Measurements from ENCODE around the gene WAPL. TPM values are rescaled to one million over a fixed set of nuclear protein-coding genes. Genes with fewer than 3 reads are reported as not detected.
A peak's percentile ranks its signal among the peaks of the same experiment; 100 is the strongest.

WAPL gene
- total RNA-seq, 6 experiments from 2014 or later, result 30.7 to 37.1 (median 33.6) TPM

GRCh38 chr10:86399879-86400704 lies 121.5 kb downstream of the WAPL start:
- Mint-ChIP-seq H3K9me3 (no peaks in the 10 kb centered on the region), H3K4me1 (ENCODE audit: low read depth) (peaks cover 29% of the 10 kb centered on the region), H3K27me3 (ENCODE audit: insufficient read depth) (peaks cover 5% of the 10 kb centered on the region), H3K27ac (peak overlapping the region; percentile 56), H3K4me3 (peak overlapping the region; percentile 76), H3K36me3 (ENCODE audit: low read depth) (no peaks in the 10 kb centered on the region)
- peak; percentile 97 for TF ChIP-seq CTCF (IDR thresholded peaks at IDR 0.05)
- DNase-seq, result peak; percentile 94

- H3K27me3 Mint-ChIP-seq (ENCODE audit: insufficient read depth), result peaks cover 7% of the 10 kb centered on the region
- DNase-seq, result no peak
- peak overlapping the region; percentile 56 for H3K27ac Mint-ChIP-seq
- no peak for TF ChIP-seq CTCF (IDR thresholded peaks at IDR 0.05)
- H3K4me3 Mint-ChIP-seq, result peak overlapping the region; percentile 76
- no peaks in the 10 kb centered on the region for H3K9me3 Mint-ChIP-seq
- peaks cover 29% of the 10 kb centered on the region for H3K4me1 Mint-ChIP-seq (ENCODE audit: low read depth)
- H3K36me3 Mint-ChIP-seq (ENCODE audit: low read depth), result no peaks in the 10 kb centered on the region
Measured at GRCh38 chr10:86399514-86399878, 122.1 kb downstream of the WAPL start.

- Mint-ChIP-seq H3K4me3 (no peak overlapping the region), H3K27ac (no peak overlapping the region), H3K9me3 (no peaks in the 10 kb centered on the region), H3K27me3 (ENCODE audit: insufficient read depth) (peaks cover 12% of the 10 kb centered on the region), H3K36me3 (ENCODE audit: low read depth) (no peaks in the 10 kb centered on the region), H3K4me1 (ENCODE audit: low read depth) (peaks cover 16% of the 10 kb centered on the region)
- no peak for DNase-seq
- no peak for TF ChIP-seq CTCF (IDR thresholded peaks at IDR 0.05)
Measured at GRCh38 chr10:86397120-86397519, 124.5 kb downstream of the WAPL start.

- no peak for TF ChIP-seq CTCF (IDR thresholded peaks at IDR 0.05)
- Mint-ChIP-seq H3K27me3 (ENCODE audit: insufficient read depth) (peaks cover 23% of the 10 kb centered on the region), H3K27ac (no peak overlapping the region), H3K9me3 (no peaks in the 10 kb centered on the region), H3K4me1 (ENCODE audit: low read depth) (no peaks in the 10 kb centered on the region), H3K36me3 (ENCODE audit: low read depth) (no peaks in the 10 kb centered on the region), H3K4me3 (no peak overlapping the region)
- no peak for DNase-seq
Measured at GRCh38 chr10:86393862-86394455, 127.6 kb downstream of the WAPL start.

GRCh38 chr10:86393362-86393761 lies 128.2 kb downstream of the WAPL start:
- Mint-ChIP-seq H3K4me1 (ENCODE audit: low read depth) (no peaks in the 10 kb centered on the region), H3K27me3 (ENCODE audit: insufficient read depth) (peaks cover 23% of the 10 kb centered on the region), H3K36me3 (ENCODE audit: low read depth) (no peaks in the 10 kb centered on the region), H3K4me3 (no peak overlapping the region), H3K27ac (no peak overlapping the region), H3K9me3 (no peaks in the 10 kb centered on the region)
- TF ChIP-seq CTCF (IDR thresholded peaks at IDR 0.05), result no peak
- no peak for DNase-seq

Measured in HFFc6 (cell line).